ENCODE measurements around the gene HK2.
"Not testable (repeated sequence)": the region's sequence is repeated elsewhere in the genome, so short reads cannot be mapped to it uniquely, and the experiment has no call there.

HK2 gene

DNA sequence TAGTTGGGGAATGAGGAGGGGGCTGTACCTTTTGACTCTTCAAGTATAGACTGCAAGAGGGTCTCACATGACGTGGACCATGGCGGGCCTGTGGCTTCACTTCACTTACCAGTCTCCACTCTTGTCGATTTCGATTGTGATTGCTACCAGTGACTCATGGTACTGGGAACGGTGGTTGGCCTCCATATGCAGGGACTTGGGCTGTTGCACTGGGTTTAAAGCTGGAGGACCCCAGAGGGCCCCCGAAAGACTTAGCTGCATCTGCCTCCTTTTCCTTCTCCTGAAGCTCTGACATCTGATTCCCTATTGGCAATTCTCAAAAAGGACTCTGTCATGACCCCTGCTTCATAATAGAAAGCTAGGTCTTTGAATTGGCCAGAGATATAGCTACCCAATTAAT is 43.4 kb downstream of the HK2 start:
- DNase-seq (ENCODE audit: low read depth in 3 of 3), result no peak

DNA sequence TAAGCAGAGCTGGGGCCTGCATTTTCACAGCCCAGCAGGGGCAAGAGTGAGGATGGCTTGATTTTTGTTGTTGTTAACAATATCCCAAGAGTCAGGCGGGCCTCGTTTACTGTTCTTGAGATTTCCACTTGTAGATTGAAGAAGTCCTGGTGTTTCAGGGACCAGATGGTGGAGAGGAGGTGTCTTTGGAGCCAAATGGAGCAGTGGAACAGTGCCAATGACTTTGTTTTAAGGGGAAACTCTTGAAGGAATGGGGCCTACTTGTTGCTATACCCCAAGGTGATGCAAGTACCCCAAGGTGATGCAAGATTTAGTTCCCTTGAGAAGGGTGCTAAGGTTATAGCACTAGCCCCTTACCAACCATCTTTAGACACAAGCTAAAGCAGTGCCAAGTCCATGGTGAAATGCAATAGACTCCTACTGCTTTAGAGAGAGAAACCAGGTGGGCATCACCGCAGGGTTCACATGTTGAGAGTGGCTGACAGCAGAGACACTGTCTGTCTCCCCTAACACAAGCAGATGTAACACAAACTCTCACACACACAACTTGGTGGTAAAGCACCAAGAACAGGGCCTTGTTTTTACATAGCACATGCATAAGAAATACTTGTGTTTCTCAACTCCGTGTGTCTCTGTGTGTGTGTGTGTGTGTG is 44.0 kb downstream of the HK2 start:
- no peak for DNase-seq (ENCODE audit: low read depth in 3 of 3)

DNA sequence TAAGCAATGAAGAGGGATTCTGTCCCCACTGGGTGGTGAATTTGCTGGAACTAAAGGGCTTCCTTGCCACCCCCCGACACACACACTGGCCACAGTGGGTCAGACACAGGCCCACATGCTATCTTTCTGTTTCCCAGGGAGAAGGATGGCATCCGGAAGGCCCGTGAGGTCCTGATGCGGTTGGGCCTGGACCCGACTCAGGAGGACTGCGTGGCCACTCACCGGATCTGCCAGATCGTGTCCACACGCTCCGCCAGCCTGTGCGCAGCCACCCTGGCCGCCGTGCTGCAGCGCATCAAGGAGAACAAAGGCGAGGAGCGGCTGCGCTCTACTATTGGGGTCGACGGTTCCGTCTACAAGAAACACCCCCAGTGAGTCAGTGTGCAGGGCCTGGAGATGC is 44.6 kb downstream of the HK2 start:
- no peak for DNase-seq (ENCODE audit: low read depth in 3 of 3)

DNA sequence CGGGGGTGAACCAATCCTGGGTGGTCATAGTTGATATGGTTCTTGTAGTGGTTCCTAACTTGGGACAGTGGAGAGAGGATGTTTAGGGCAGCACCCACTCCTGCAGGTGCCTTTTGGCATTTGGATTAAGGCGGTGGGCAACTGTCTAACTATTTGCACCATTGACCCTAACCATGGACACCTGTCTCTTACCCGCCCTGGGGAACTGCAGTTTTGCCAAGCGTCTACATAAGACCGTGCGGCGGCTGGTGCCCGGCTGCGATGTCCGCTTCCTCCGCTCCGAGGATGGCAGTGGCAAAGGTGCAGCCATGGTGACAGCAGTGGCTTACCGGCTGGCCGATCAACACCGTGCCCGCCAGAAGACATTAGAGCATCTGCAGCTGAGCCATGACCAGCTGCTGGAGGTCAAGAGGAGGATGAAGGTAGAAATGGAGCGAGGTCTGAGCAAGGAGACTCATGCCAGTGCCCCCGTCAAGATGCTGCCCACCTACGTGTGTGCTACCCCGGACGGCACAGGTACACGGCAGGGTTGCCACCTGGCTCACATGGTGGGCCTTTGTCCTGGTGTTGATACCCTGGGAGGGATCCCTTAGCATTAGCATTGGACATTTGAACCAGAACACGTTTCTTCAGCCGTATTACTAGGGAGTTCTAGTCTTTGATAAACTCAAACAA is 46.3 kb downstream of the HK2 start:
- DNase-seq (ENCODE audit: low read depth in 3 of 3), result no peak

DNA sequence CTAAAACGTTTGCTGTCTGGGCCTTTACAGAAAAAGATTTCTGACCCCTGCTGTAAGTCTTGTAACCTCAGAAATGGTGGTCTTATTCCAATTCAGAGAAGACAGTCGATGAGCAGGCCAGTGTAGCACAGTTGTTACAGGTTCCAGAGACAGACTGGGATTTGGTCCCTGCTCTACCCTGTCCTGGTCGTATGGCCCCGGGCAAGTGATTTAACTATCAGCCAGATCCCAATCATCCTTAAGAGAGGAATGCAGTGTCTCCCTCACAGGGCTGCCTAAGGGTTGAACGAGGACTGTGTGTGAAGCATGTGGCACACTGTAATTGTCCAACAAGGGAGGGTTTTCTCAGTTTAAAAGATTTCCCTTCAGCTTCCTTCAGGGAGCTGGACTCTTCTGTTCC is 47.2 kb downstream of the HK2 start:
- no peak for DNase-seq (ENCODE audit: low read depth in 3 of 3)

DNA sequence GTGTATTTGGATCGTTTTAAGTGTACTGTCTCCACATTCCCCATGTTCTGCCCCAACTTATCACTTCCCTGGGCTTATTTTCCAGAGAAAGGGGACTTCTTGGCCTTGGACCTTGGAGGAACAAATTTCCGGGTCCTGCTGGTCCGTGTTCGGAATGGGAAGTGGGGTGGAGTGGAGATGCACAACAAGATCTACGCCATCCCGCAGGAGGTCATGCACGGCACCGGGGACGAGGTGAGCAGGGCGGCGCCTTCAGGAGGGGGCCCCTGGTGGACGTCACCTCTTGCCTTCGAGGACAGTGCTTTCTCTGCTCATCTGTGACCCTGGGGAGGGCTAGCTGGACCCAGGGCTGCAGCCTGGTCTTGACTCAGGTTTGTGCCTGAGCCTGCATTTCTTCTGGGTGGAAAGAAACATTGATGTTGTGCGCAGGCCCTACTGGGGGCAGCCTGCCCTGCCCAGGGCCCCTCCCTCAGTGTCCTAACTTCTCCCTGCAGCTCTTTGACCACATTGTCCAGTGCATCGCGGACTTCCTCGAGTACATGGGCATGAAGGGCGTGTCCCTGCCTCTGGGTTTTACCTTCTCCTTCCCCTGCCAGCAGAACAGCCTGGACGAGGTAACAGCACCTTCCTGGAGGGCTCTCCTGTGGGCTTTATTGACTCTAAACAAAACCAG is 47.8 kb downstream of the HK2 start:
- DNase-seq (ENCODE audit: low read depth in 3 of 3), result no peak

GRCh38 chr2:74882299-74882687 is 48.4 kb downstream of the HK2 start:
- no peak for DNase-seq (ENCODE audit: low read depth in 3 of 3)

DNA sequence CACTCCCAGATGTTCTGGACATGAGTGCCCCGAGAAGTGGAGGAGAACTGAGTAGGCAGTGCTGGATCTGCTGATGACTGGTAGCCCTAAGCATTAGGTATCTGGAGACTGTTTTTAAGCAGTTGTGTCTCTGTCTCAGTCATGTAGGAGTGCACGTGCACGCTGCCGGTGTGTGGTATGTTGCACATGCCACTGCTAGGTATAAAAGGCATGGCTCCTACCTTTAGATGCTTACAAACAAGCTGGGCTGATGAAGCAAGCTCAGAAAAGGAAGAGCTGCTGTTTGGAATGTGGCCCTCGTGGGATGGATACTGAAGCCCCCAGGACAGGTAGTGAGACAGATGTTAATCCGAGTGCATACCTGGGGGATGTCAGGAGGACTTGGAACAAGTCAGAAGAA is 49.1 kb downstream of the HK2 start:
- no peak for DNase-seq (ENCODE audit: low read depth in 3 of 3)

DNA sequence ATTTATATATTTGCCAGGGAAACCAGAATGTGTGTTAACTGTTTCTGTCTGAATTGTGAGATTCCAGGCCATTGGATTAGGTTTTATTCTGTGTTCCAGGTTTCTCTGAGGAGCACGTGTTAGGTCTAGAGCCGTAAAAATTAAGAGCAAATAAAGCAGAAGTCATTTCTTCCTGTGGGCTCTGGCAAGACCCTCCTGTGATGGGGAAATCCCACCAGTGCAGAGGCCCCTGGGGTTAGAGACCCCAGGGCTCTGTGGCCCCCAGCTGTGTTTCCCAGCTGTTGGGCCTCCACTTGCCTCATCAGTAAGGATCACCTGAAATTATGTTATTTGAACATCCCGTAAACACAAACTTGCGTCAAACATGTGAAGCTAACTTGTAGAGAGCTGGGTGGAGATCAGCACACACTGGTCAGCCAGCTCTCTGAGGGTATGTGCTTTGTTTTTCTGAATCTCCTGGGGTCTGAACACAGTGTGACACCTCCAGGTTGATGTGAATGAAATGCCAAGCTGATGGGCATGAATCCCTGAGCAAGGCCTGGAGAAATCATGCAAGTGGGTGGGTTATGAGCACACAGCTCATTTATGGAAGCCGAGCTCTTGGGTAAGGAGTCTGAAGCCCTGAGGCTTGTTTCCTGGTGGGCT is 50.3 kb downstream of the HK2 start:
- no peak for DNase-seq (ENCODE audit: low read depth in 3 of 3)

GRCh38 chr2:74884866-74885265 is 50.9 kb downstream of the HK2 start:
- DNase-seq (ENCODE audit: low read depth in 3 of 3), result no peak

DNA sequence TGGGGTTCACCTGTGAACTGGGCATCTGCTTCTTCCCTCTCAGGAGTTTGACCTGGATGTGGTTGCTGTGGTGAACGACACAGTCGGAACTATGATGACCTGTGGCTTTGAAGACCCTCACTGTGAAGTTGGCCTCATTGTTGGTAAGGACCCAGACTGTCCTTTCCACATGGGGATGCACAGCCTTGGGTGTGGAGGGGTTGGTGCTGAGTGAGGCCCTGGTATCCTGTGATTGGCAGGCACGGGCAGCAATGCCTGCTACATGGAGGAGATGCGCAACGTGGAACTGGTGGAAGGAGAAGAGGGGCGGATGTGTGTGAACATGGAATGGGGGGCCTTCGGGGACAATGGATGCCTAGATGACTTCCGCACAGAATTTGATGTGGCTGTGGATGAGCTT is 52.3 kb downstream of the HK2 start:
- no peak for DNase-seq (ENCODE audit: low read depth in 3 of 3)

DNA sequence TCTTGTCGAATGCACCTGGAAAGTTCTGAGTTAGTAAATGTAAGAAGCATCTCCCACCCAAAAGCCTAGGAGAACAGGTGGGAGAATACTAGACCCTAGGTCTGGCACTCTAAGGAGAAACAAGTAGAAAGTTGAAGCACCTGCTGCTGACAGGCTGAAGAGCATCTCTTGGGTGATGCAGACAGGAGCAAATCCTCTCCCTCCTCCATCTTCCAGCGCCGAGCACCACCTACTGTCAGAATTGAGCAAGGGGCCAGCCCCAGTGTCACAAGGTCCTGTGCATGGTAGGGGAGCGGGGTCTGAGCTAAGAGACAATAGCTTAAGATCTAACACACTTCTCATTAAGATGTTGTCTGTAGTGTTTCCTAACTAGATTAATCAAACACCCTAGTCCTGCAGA is 52.9 kb downstream of the HK2 start:
- no peak for DNase-seq (ENCODE audit: low read depth in 3 of 3)

DNA sequence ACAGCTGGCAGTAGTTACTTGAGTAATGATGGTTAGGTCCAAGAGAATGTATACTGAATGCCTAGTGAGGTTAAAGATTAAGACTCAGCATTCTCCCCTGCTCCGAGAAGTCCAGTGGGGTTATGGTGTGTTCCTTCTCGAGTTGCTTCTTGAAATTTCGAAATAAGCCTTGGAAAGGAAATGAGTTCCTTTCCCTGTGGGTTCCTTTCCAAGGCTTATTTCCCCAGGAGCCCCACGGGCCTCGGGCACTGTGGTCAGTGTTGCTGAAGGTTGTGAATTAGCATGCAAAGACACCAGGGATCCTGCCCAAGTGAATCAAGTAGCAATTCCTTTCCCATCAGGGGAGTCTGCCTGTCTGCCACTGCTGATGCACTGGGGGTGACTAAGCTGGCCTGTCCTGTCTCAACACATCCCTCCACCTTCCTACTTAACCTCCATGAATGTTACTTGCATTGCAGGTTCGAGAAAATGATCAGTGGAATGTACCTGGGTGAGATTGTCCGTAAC is 53.6 kb downstream of the HK2 start:
- DNase-seq (ENCODE audit: low read depth in 3 of 3), result no peak

- no peak for DNase-seq (ENCODE audit: low read depth in 3 of 3)
Measured at GRCh38 chr2:74887960-74888700, 54.2 kb downstream of the HK2 start.

- no peak for DNase-seq (ENCODE audit: low read depth in 3 of 3)
Measured at GRCh38 chr2:74889159-74889558, 55.2 kb downstream of the HK2 start.

DNA sequence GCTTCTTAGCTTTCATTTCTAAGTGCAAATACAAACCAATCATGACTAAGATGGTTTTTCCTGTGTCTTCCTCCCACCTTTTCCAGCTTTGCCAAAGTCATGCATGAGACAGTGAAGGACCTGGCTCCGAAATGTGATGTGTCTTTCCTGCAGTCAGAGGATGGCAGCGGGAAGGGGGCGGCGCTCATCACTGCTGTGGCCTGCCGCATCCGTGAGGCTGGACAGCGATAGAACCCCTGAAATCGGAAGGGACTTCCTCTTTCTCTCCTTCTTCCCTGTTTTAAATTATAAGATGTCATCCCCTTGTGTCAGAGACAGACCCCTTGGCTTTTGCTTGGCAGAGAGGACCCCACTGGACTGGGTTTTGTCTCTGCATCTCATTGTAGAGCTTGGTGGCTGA is 56.8 kb downstream of the HK2 start:
- DNase-seq (ENCODE audit: low read depth in 3 of 3), result no peak

- no peak for DNase-seq (ENCODE audit: low read depth in 3 of 3)
Measured at GRCh38 chr2:74891136-74891764, 57.3 kb downstream of the HK2 start.

- not testable (repeated sequence) for DNase-seq (ENCODE audit: low read depth in 3 of 3)
Measured at GRCh38 chr2:74891816-74892215, 57.9 kb downstream of the HK2 start.

GRCh38 chr2:74892609-74893008 is 58.7 kb downstream of the HK2 start:
- DNase-seq (ENCODE audit: low read depth in 3 of 3), result no peak

DNA sequence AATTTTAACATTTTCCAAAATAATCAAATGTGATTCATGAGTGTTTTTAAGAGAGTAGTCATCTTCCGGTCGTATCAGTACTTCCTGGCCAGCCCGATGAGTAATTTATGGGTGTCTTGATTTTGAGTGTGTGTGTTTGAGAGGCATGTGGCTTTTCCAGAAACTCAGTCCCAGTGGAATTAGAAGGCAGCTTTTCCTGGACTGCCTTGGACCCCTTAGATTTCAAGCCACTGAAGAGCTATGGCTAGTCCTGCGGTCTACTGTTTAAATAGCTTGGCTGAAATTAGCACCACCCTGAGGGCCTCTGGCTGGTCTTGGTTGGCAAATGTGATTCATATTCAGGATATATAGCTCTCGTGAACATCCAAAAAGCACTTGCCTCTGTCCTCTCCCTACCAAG is 59.4 kb downstream of the HK2 start:
- no peak for DNase-seq (ENCODE audit: low read depth in 3 of 3)

DNA sequence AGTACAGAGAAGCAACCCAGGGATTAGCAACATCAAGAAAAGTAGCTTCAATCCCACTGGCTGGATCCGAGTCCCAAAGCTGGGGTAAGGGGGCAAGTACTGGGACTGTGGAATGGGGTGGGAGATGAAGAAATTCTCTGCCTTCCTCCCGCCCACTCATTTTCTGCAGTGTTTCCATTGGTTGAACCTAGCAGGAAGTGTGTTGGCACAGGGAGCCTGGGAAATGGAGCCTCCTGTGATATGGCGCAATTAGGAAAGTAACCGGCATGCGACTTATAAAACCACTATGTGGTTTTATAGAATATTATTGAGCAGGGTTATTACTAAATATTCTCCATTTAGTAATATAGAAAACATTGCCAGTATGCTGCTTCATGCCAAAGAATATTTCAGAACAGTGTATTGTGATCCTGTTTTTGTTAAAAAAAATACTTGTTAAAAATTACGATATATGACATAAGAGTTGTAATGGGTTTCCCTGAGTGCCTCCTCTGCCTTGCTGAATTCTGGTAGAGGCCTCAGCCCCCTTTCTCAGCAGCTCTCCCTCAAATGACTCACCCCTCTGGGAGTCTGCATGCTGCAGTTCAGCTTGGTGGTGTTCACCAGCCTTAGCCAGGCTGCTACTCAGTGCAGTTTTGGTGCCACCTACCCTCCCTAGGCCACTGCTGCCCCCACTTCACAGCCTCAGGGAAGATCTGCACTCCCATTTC is 60.5 kb downstream of the HK2 start:
- DNase-seq (ENCODE audit: low read depth in 3 of 3), result no peak
